ENCODE results near the gene KLHL17. TPM values are rescaled to one million over a fixed set of nuclear protein-coding genes. Genes with fewer than 3 reads are reported as not detected.

The KLHL17 gene
- total and polyA plus RNA-seq, 2 experiments from 2014 or later: 5.5 to 19.2 TPM

DNA sequence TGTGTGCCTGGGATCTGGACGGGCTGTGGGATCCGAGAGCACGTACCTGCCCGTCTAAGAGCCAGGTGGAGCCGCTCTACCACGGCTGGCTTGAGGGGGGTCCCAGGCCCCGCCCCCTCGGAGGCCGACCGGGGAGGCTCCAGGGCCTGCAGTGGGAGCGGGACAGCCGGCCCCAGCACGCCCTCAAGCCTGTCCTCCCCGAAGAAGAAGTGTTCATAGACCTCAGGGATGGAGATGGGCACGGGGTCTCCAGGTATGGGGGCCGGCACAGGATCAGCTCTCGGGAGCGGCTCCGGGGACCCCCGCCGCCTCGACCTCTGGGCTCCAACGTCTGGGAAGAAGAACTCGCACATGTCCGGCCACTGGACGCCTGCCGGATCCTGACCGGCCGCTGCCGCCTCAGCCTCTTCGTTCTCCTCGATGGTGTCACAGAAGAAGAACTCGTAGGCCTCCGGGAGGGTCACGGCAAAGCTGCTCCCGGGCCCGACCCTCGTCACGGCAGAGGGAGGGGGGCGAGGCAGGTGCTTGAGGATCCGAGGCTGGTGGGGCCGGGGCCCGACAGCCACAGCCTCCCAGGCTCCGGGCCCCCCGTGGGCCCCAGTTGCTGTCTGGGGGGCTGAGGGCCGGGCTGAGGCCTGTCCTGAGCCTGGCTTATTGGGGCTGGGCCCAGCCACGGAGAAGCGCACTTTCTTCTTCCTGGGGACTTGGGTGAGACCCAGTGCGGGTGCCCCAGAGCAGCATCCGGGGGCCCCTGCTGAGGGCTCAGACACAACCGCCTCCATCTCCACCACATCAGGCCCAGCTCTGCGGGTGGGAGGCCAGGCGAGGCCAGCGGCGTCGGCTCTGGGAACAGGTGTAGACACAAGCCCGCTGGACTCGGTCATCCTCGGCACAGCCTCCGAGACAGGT, 18.7 kb downstream of the KLHL17 start:
- Histone ChIP-seq H3K79me2 (ENCODE audit: insufficient read depth) (no peaks in the 10 kb centered on the region), H3K27ac (no peak overlapping the region), H3K4me3 (no peak overlapping the region), H3K36me3 (ENCODE audit: low read depth) (no peaks in the 10 kb centered on the region), H3K4me1 (ENCODE audit: insufficient read depth) (no peaks in the 10 kb centered on the region), H3K27me3 (replicated peaks; ENCODE audit: insufficient read depth) (peaks cover 10% of the 10 kb centered on the region), H3K4me2 (ENCODE audit: unreplicated experiment) (no peak overlapping the region), H3F3A (ENCODE audit: insufficient read depth) (no peaks in the 10 kb centered on the region), H3K9ac (no peak overlapping the region), H3K9me3 (ENCODE audit: low read depth) (no peaks in the 10 kb centered on the region), H3K9me2 (ENCODE audit: insufficient read depth) (no peaks in the 10 kb centered on the region), H4K20me1 (ENCODE audit: insufficient read depth) (no peaks in the 10 kb centered on the region), H2AFZ (no peak overlapping the region)
- TF ChIP-seq EZH2 (IDR thresholded peaks at IDR 0.05; ENCODE audit: insufficient read depth, poor library complexity, severe bottlenecking) (no peak), EZH2phosphoT487 (IDR thresholded peaks at IDR 0.05; ENCODE audit: insufficient read depth, low read depth) (no peak)
- no peak for DNase-seq
- in situ Hi-C loops (cut with MboI): no loop called here
- WGBS, 2 experiments (ENCODE audit: low coverage in 1 of 2, low lambda C conversion rate in 2 of 2, missing lambda C conversion rate in 2 of 2): 73 to 78% methylated on average over 38 to 52 of the region's 60 CpGs

DNA sequence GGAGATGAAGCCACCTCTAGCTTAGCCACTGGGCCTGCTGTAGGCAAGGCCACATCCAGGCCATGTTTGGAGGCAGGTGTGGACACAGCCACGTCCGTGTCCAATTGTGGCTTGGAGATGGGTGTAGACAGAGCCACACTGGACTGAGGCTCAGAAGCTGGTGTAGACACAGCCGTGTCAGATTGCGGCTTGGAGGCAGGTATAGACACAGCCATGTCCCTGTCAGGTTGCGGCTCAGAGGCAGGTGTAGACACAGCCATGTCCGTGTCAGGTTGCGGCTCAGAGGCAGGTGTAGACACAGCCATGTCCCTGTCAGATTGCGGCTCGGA, 19.3 kb downstream of the KLHL17 start:
- Histone ChIP-seq H4K20me1 (ENCODE audit: insufficient read depth) (no peaks in the 10 kb centered on the region), H3F3A (ENCODE audit: insufficient read depth) (no peaks in the 10 kb centered on the region), H3K4me3 (no peak overlapping the region), H3K9me2 (ENCODE audit: insufficient read depth) (no peaks in the 10 kb centered on the region), H3K4me2 (ENCODE audit: unreplicated experiment) (no peak overlapping the region), H3K79me2 (ENCODE audit: insufficient read depth) (no peaks in the 10 kb centered on the region), H3K9ac (no peak overlapping the region), H3K4me1 (ENCODE audit: insufficient read depth) (no peaks in the 10 kb centered on the region), H3K27ac (no peak overlapping the region), H2AFZ (no peak overlapping the region), H3K9me3 (ENCODE audit: low read depth) (no peaks in the 10 kb centered on the region), H3K27me3 (replicated peaks; ENCODE audit: insufficient read depth) (peaks cover 10% of the 10 kb centered on the region), H3K36me3 (ENCODE audit: low read depth) (no peaks in the 10 kb centered on the region)
- no peak for TF ChIP-seq EZH2phosphoT487 (IDR thresholded peaks at IDR 0.05; ENCODE audit: insufficient read depth, low read depth)
- TF ChIP-seq EZH2 (IDR thresholded peaks at IDR 0.05; ENCODE audit: insufficient read depth, poor library complexity, severe bottlenecking): no peak
- 83 to 84% methylated on average over 9 of the region's 9 CpGs for WGBS, 2 experiments (ENCODE audit: low coverage in 1 of 2, low lambda C conversion rate in 2 of 2, missing lambda C conversion rate in 2 of 2)
- in situ Hi-C loops (cut with MboI): no loop called here
- DNase-seq: no peak

DNA sequence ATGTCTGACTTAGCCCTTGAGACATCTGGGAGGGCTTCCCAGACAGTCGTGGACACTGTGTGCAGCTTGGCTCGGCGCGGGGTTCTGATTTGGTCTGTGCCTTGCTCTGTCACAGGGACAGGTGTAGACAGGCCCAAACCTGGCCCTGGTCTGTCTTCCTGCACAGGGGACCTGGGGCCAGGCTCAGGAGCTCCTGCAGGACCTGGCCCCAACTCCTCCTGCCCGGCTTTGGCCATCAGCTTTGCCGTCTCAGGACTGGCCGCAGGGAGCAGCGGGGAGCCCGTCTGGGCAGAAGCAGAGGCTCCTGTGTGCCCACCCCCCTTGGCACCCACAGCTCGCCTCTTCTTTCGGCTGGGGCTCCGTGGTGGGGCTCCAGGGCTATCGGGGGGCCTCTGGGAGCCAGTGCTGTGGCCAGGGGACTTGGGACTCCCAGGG, 19.8 kb downstream of the KLHL17 start:
- Histone ChIP-seq H3K4me2 (ENCODE audit: unreplicated experiment) (no peak overlapping the region), H2AFZ (no peak overlapping the region), H4K20me1 (ENCODE audit: insufficient read depth) (no peaks in the 10 kb centered on the region), H3K36me3 (ENCODE audit: low read depth) (no peaks in the 10 kb centered on the region), H3K27me3 (replicated peaks; ENCODE audit: insufficient read depth) (peaks cover 10% of the 10 kb centered on the region), H3F3A (ENCODE audit: insufficient read depth) (no peaks in the 10 kb centered on the region), H3K4me3 (no peak overlapping the region), H3K9me2 (ENCODE audit: insufficient read depth) (no peaks in the 10 kb centered on the region), H3K27ac (no peak overlapping the region), H3K9me3 (ENCODE audit: low read depth) (no peaks in the 10 kb centered on the region), H3K79me2 (ENCODE audit: insufficient read depth) (no peaks in the 10 kb centered on the region), H3K4me1 (ENCODE audit: insufficient read depth) (no peaks in the 10 kb centered on the region), H3K9ac (no peak overlapping the region)
- in situ Hi-C loops (cut with MboI): no loop called here
- WGBS, 2 experiments (ENCODE audit: low coverage in 1 of 2, low lambda C conversion rate in 2 of 2, missing lambda C conversion rate in 2 of 2): 67 to 71% methylated on average over 13 of the region's 13 CpGs
- TF ChIP-seq EZH2phosphoT487 (IDR thresholded peaks at IDR 0.05; ENCODE audit: insufficient read depth, low read depth) (no peak), EZH2 (IDR thresholded peaks at IDR 0.05; ENCODE audit: insufficient read depth, poor library complexity, severe bottlenecking) (no peak)
- DNase-seq: no peak

DNA sequence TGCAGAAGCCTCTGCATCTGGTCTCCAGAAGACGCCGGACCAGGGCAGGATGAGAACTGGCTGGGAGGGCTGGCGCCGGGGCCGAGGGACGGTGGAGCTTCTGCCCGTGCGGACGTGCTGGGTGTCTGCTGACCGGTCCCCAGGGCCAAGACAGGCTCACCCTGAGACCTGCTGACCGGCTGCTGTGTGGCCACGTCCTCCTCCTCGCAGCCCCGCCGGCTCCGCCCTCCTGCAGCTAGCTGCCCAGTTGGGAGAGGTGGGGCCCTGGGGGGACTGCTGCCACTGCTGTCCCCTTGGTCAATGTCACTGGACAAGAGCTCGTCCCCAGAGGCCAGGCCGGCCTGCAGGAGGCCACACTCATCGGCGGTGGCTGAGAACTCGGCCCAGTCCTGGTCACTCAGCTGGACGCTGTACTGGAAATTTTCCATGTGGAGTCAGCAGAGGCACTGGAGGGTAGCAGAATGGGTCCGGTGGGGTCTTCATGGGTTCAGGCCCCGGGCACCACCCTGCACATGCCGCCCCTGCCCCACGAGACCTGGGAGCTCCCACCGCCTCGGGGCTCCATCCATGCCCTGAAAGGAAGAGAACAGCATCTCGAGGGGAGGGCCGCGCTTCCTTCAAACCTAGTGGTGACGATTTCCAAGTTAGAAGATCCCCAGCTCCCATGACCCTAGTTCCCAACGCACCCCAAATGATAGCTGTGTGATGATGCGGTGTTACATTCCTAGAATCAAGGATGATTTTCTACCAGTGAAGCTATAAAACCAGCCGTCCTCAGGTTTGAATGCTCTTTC, 20.4 kb downstream of the KLHL17 start:
- Histone ChIP-seq H3K27ac (no peak overlapping the region), H3K36me3 (ENCODE audit: low read depth) (no peaks in the 10 kb centered on the region), H3K27me3 (replicated peaks; ENCODE audit: insufficient read depth) (peaks cover 14% of the 10 kb centered on the region), H4K20me1 (ENCODE audit: insufficient read depth) (no peaks in the 10 kb centered on the region), H3K4me1 (ENCODE audit: insufficient read depth) (no peaks in the 10 kb centered on the region), H3F3A (ENCODE audit: insufficient read depth) (no peaks in the 10 kb centered on the region), H3K79me2 (ENCODE audit: insufficient read depth) (no peaks in the 10 kb centered on the region), H2AFZ (no peak overlapping the region), H3K4me3 (no peak overlapping the region), H3K9me2 (ENCODE audit: insufficient read depth) (no peaks in the 10 kb centered on the region), H3K4me2 (ENCODE audit: unreplicated experiment) (no peak overlapping the region), H3K9ac (no peak overlapping the region), H3K9me3 (ENCODE audit: low read depth) (no peaks in the 10 kb centered on the region)
- WGBS, 2 experiments (ENCODE audit: low coverage in 1 of 2, low lambda C conversion rate in 2 of 2, missing lambda C conversion rate in 2 of 2): 57% methylated on average over 25 to 32 of the region's 35 CpGs
- DNase-seq: no peak
- in situ Hi-C loops (cut with MboI): no loop called here
- TF ChIP-seq EZH2 (IDR thresholded peaks at IDR 0.05; ENCODE audit: insufficient read depth, poor library complexity, severe bottlenecking) (no peak), EZH2phosphoT487 (IDR thresholded peaks at IDR 0.05; ENCODE audit: insufficient read depth, low read depth) (no peak)

Data from GM23248 (cell line).